Naive thymus-derived CD4-positive, alpha-beta T cell (primary cell): ENCODE data around the gene TMEM132D. TPM values are rescaled to one million over a fixed set of nuclear protein-coding genes. Genes with fewer than 3 reads are reported as not detected.

Experiments used
- ATAC-seq: fragments of 150-1000 bp; cut with Tn5 transposase; 2 replicates; pipeline ENCODE4 v1.10.0; 2021; ENCODE audit warnings: mild to moderate bottlenecking, moderate library complexity
- CTCF ChIA-PET: fragments of 350-600 bp; sonication (Branson Sonifier 250); formaldehyde crosslinking; loops from one replicate; lab custom pipeline; 2021; ENCODE audit warnings: antibody characterized with exemption; lab: Charles Lee
- POLR2A ChIA-PET: fragments of 350-600 bp; sonication (Branson Sonifier 250); formaldehyde crosslinking; loops from one replicate; lab custom pipeline; 2021; ENCODE audit warnings: antibody characterized with exemption, inconsistent platforms; lab: Charles Lee
- DNase-seq, 9 donors: peaks; one replicate each; pipeline versions ENCODE4 v3.0.0 to v3.0.0-alpha.2; 2020 to 2022; ENCODE audit warnings: mixed read lengths in 1 of 9
- H3K27ac ChIP-seq: one replicate; pipeline ENCODE4 v1.7.0; 2013; ENCODE audit warnings: mild to moderate bottlenecking, low read depth, low read length, moderate library complexity
- H3K27me3 ChIP-seq, 2 donors: one replicate each; pipeline ENCODE4 v1.7.0; 2013; ENCODE audit warnings: low read length in 2 of 2, mild to moderate bottlenecking in 2 of 2, moderate library complexity in 2 of 2; ENCODE audit not compliant: control insufficient read depth in 2 of 2, insufficient read depth in 2 of 2
- H3K36me3 ChIP-seq, 3 experiments: 1 replicate in 2 of 3; 2 replicates in 1 of 3; pipeline ENCODE4 v1.7.0; 2013; ENCODE audit warnings: low read length in 3 of 3, mild to moderate bottlenecking in 3 of 3, moderate library complexity in 1 of 3; ENCODE audit not compliant: insufficient read depth in 3 of 3, control insufficient read depth in 2 of 3
- H3K4me1 ChIP-seq, 2 donors: one replicate each; pipeline ENCODE4 v1.7.0; 2013; ENCODE audit warnings: low read length in 2 of 2, mild to moderate bottlenecking in 2 of 2, moderate library complexity in 1 of 2; ENCODE audit not compliant: control insufficient read depth in 2 of 2, insufficient read depth in 2 of 2
- H3K4me3 ChIP-seq: 2 replicates; pipeline ENCODE4 v1.7.0; 2013; ENCODE audit warnings: mild to moderate bottlenecking, low read length
- H3K9me3 ChIP-seq, 3 experiments: 1 replicate in 2 of 3; 2 replicates in 1 of 3; pipeline ENCODE4 v1.7.0; 2013; ENCODE audit warnings: low read length in 3 of 3; ENCODE audit not compliant: control insufficient read depth in 2 of 3
- H3K27ac Mint-ChIP-seq, 9 donors: one replicate each; pipeline ENCODE4 v1.8.0; 2020 to 2022; ENCODE audit warnings: mixed read lengths in 9 of 9, mild to moderate bottlenecking in 8 of 9, moderate library complexity in 5 of 9, inconsistent platforms in 2 of 9
- H3K27me3 Mint-ChIP-seq, 5 donors: one replicate each; pipeline ENCODE4 v1.8.0; 2021 to 2022; ENCODE audit warnings: mixed read lengths in 5 of 5, mild to moderate bottlenecking in 1 of 5
- H3K36me3 Mint-ChIP-seq, 5 donors: one replicate each; pipeline ENCODE4 v1.8.0; 2020 to 2022; ENCODE audit warnings: mixed read lengths in 5 of 5, mild to moderate bottlenecking in 3 of 5, inconsistent platforms in 1 of 5
- H3K4me1 Mint-ChIP-seq, 7 donors: one replicate each; pipeline ENCODE4 v1.8.0; 2020 to 2022; ENCODE audit warnings: mixed read lengths in 7 of 7, mild to moderate bottlenecking in 3 of 7, inconsistent platforms in 1 of 7
- H3K4me3 Mint-ChIP-seq, 10 donors: one replicate each; pipeline ENCODE4 v1.8.0; 2020 to 2022; ENCODE audit warnings: mild to moderate bottlenecking in 10 of 10, mixed read lengths in 10 of 10, moderate library complexity in 6 of 10, inconsistent platforms in 2 of 10
- H3K9me3 Mint-ChIP-seq, 11 donors: one replicate each; pipeline ENCODE4 v1.8.0; 2020 to 2022; ENCODE audit warnings: mixed read lengths in 11 of 11, mild to moderate bottlenecking in 4 of 11, inconsistent platforms in 1 of 11, moderate library complexity in 1 of 11
- intact Hi-C, 2 donors: fragments of 100-400 bp; cut with micrococcal nuclease; formaldehyde crosslinking; loops; one replicate each; pipeline ENCODE4 v1.15.1; 2023
- polyA plus RNA-seq, 2 donors: library from polyadenylated mRNA; unstranded; fragments of 300-500 nt; fragmentation: Illumina TruSeq; gene quantifications; one replicate each; pipeline ENCODE4 v1.2.3, GENCODE V29; 2021
- total RNA-seq, 6 experiments: library from RNA in 5 of 6; stranded (reverse) in 5 of 6; gene quantifications; 1 replicate in 5 of 6; 2 replicates in 1 of 6; pipeline ENCODE4 v1.2.3 and lab custom pipeline; 2021 to 2026

The TMEM132D gene
- total and polyA plus RNA-seq, 7 experiments from 2014 or later = not detected

DNA sequence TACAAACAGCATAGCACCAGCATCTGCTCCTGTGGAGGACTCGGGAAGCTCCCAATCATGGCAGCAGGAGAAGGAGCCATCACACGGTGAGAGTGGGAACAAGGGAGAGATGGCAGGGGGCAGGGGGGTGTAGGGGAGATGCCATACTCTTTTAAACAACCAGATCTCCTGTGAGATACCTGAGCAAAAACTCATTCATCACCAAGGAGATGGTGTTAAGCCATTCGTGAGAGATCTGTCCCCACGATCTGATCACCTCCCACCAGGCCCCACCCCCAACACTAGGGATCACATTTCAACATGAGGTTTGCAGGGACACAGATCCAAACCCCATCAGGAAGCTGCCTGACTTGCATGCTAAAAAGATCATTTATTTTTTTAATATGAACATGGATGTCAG, 499.3 kb downstream of the TMEM132D start:
- ATAC-seq (no peak), DNase-seq (no peak)
- Histone ChIP-seq H3K4me3 (no peak overlapping the region), H3K27me3 (no peaks in the 10 kb centered on the region), H3K36me3 (no peaks in the 10 kb centered on the region), H3K27ac (no peak overlapping the region), H3K9me3 (no peaks in the 10 kb centered on the region), H3K4me1 (no peaks in the 10 kb centered on the region)
- CTCF ChIA-PET = no interaction called here
- no peak overlapping the region for H3K4me3 Mint-ChIP-seq
- intact Hi-C loops = no loop called here
- peaks cover 0 to 14% (median 6%) of the 10 kb centered on the region in 11 donors for H3K9me3 Mint-ChIP-seq
- no peaks in the 10 kb centered on the region for H3K27me3 Mint-ChIP-seq
- no peaks in the 10 kb centered on the region for H3K36me3 Mint-ChIP-seq
- POLR2A ChIA-PET = no interaction called here
- H3K4me1 Mint-ChIP-seq = no peaks in the 10 kb centered on the region
- no peak overlapping the region for H3K27ac Mint-ChIP-seq

- POLR2A ChIA-PET = no interaction called here
- Mint-ChIP-seq H3K4me1 (no peaks in the 10 kb centered on the region), H3K9me3 (peaks cover 0 to 19% (median 10%) of the 10 kb centered on the region in 11 donors), H3K27ac (no peak overlapping the region), H3K4me3 (no peak overlapping the region), H3K36me3 (no peaks in the 10 kb centered on the region), H3K27me3 (no peaks in the 10 kb centered on the region)
- no peak overlapping the region for H3K4me3 ChIP-seq
- no peak for ATAC-seq
- CTCF ChIA-PET = no interaction called here
- no peaks in the 10 kb centered on the region for H3K36me3 ChIP-seq
- intact Hi-C loops = no loop called here
- H3K9me3 ChIP-seq = no peaks in the 10 kb centered on the region
- no peak overlapping the region for H3K27ac ChIP-seq
- no peak for DNase-seq
- no peaks in the 10 kb centered on the region for H3K27me3 ChIP-seq
- H3K4me1 ChIP-seq = no peaks in the 10 kb centered on the region
Measured at GRCh38 chr12:129401572-129401971, 502.3 kb downstream of the TMEM132D start.

GRCh38 chr12:129394177-129394825, 509.5 kb downstream of the TMEM132D start:
- POLR2A ChIA-PET = no interaction called here
- Histone ChIP-seq H3K36me3 (no peaks in the 10 kb centered on the region), H3K4me1 (no peaks in the 10 kb centered on the region), H3K27me3 (no peaks in the 10 kb centered on the region), H3K9me3 (no peaks in the 10 kb centered on the region), H3K27ac (no peak overlapping the region), H3K4me3 (no peak overlapping the region)
- intact Hi-C loops = no loop called here
- Mint-ChIP-seq H3K36me3 (no peaks in the 10 kb centered on the region), H3K27ac (no peak overlapping the region), H3K27me3 (no peaks in the 10 kb centered on the region), H3K4me1 (no peaks in the 10 kb centered on the region), H3K4me3 (no peak overlapping the region), H3K9me3 (peaks cover 0 to 14% (median 4%) of the 10 kb centered on the region in 11 donors)
- no peak for ATAC-seq
- DNase-seq = no peak
- CTCF ChIA-PET = no interaction called here

GRCh38 chr12:129393357-129393937, 510.4 kb downstream of the TMEM132D start:
- H3K36me3 Mint-ChIP-seq = no peaks in the 10 kb centered on the region
- H3K27ac Mint-ChIP-seq = no peak overlapping the region
- no peaks in the 10 kb centered on the region for H3K27me3 Mint-ChIP-seq
- CTCF ChIA-PET = no interaction called here
- no peak overlapping the region for H3K27ac ChIP-seq
- no peak overlapping the region for H3K4me3 ChIP-seq
- ATAC-seq (no peak), DNase-seq (no peak)
- H3K9me3 ChIP-seq = no peaks in the 10 kb centered on the region
- H3K4me3 Mint-ChIP-seq = no peak overlapping the region
- no peaks in the 10 kb centered on the region for H3K36me3 ChIP-seq
- no peaks in the 10 kb centered on the region for H3K27me3 ChIP-seq
- peaks cover 0 to 9% (median 2%) of the 10 kb centered on the region in 11 donors for H3K9me3 Mint-ChIP-seq
- H3K4me1 ChIP-seq = no peaks in the 10 kb centered on the region
- intact Hi-C loops = no loop called here
- no peaks in the 10 kb centered on the region for H3K4me1 Mint-ChIP-seq
- POLR2A ChIA-PET = no interaction called here

DNA sequence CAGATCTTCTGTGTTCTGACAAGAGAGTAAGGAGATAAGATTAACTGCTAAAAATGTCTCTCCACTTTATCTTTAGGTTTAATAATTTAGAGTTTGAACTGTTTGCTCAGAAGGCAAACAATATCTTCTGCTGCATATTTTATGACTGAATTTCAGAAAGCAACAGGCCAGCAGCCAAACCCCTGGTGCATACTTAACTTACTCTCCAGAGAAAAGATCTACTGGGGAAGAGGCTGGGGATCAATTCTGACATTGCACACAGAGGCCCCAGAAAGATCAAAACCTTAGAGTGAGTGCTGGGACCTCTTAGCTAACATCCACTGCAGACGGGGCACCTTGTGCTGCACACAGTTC, 518.2 kb downstream of the TMEM132D start:
- intact Hi-C loops = no loop called here
- peaks cover 0 to 5% (median 2%) of the 10 kb centered on the region in 11 donors for H3K9me3 Mint-ChIP-seq
- H3K27me3 Mint-ChIP-seq = peaks cover 0 to 8% (median 0%) of the 10 kb centered on the region in 5 donors
- no peaks in the 10 kb centered on the region for H3K36me3 Mint-ChIP-seq
- no peak for ATAC-seq
- no peak overlapping the region for H3K27ac Mint-ChIP-seq
- Histone ChIP-seq H3K9me3 (no peaks in the 10 kb centered on the region), H3K27me3 (no peaks in the 10 kb centered on the region), H3K36me3 (no peaks in the 10 kb centered on the region), H3K4me3 (no peak overlapping the region), H3K27ac (no peak overlapping the region), H3K4me1 (no peaks in the 10 kb centered on the region)
- no peak overlapping the region for H3K4me3 Mint-ChIP-seq
- H3K4me1 Mint-ChIP-seq = no peaks in the 10 kb centered on the region
- ChIA-PET POLR2A (no interaction called here), CTCF (no interaction called here)
- no peak for DNase-seq

- H3K36me3 Mint-ChIP-seq = no peaks in the 10 kb centered on the region
- ChIA-PET CTCF (no interaction called here), POLR2A (no interaction called here)
- DNase-seq (no peak), ATAC-seq (no peak)
- H3K27me3 ChIP-seq = no peaks in the 10 kb centered on the region
- H3K9me3 Mint-ChIP-seq = peaks cover 0 to 5% (median 2%) of the 10 kb centered on the region in 11 donors
- no peak overlapping the region for H3K4me3 Mint-ChIP-seq
- no peaks in the 10 kb centered on the region for H3K4me1 ChIP-seq
- no peaks in the 10 kb centered on the region for H3K36me3 ChIP-seq
- H3K27ac ChIP-seq = no peak overlapping the region
- no peak overlapping the region for H3K27ac Mint-ChIP-seq
- intact Hi-C loops = no loop called here
- no peak overlapping the region for H3K4me3 ChIP-seq
- H3K9me3 ChIP-seq = no peaks in the 10 kb centered on the region
- H3K4me1 Mint-ChIP-seq = no peaks in the 10 kb centered on the region
- H3K27me3 Mint-ChIP-seq = peaks cover 0 to 8% (median 0%) of the 10 kb centered on the region in 5 donors
Measured at GRCh38 chr12:129383956-129384355, 519.9 kb downstream of the TMEM132D start.

DNA sequence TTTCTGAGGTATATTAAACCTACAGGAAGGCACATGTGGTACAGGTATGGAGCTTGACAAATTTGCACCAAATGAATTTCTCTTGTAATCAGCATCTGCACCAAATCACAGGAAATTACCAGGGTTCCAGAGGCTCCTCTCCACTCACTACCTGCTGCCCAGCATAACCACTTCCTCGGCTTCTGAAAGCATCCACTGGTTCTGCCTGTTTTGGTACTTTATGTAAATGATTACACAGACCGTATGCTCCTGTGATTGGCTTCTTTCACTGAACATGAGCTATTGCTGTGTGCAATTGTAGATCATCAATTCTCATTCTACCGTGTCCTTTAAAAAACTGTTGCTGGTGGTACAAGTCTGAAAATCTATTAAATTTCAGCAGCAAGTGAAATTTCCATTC, 522.1 kb downstream of the TMEM132D start:
- intact Hi-C loops = no loop called here
- Histone ChIP-seq H3K4me3 (no peak overlapping the region), H3K9me3 (no peaks in the 10 kb centered on the region), H3K27me3 (no peaks in the 10 kb centered on the region), H3K36me3 (no peaks in the 10 kb centered on the region), H3K4me1 (no peaks in the 10 kb centered on the region), H3K27ac (no peak overlapping the region)
- ChIA-PET CTCF (no interaction called here), POLR2A (no interaction called here)
- H3K4me3 Mint-ChIP-seq = no peak overlapping the region
- ATAC-seq = no peak
- H3K36me3 Mint-ChIP-seq = no peaks in the 10 kb centered on the region
- no peak for DNase-seq
- H3K27ac Mint-ChIP-seq = no peak overlapping the region
- H3K27me3 Mint-ChIP-seq = peaks cover 0 to 8% (median 0%) of the 10 kb centered on the region in 5 donors
- H3K9me3 Mint-ChIP-seq = peaks cover 0 to 13% (median 3%) of the 10 kb centered on the region in 11 donors
- H3K4me1 Mint-ChIP-seq = no peaks in the 10 kb centered on the region
